Calu3 (cell line): ENCODE measurements around the gene ADSL. TPM values are rescaled to one million over a fixed set of nuclear protein-coding genes. Genes with fewer than 3 reads are reported as not detected.

ENCODE experiments used
- BruUV-seq: library from RNA; stranded (reverse); fragments of 400-500 nt; replicated peaks from 2 replicates; lab custom pipeline; 2021; lab: Mats Ljungman, UMichigan
- CTCF ChIA-PET: fragments of 300-600 bp; sonication (Branson Sonifier 250); formaldehyde crosslinking; loops from one replicate; lab custom pipeline; 2022; ENCODE audit warnings: antibody characterized with exemption; lab: Charles Lee
- DNase-seq: peaks from one replicate; pipeline ENCODE4 v3.0.0; 2022
- H3K27ac Mint-ChIP-seq: one replicate; pipeline ENCODE4 v1.8.0; 2022; ENCODE audit warnings: mixed read lengths; ENCODE audit not compliant: unreplicated experiment
- H3K27me3 Mint-ChIP-seq: one replicate; pipeline ENCODE4 v1.8.0; 2022; ENCODE audit warnings: mixed read lengths; ENCODE audit not compliant: unreplicated experiment
- H3K36me3 Mint-ChIP-seq: one replicate; pipeline ENCODE4 v1.8.0; 2022; ENCODE audit warnings: mild to moderate bottlenecking, moderate library complexity, mixed read lengths; ENCODE audit not compliant: insufficient read depth, unreplicated experiment
- H3K4me1 Mint-ChIP-seq: one replicate; pipeline ENCODE4 v1.8.0; 2022; ENCODE audit warnings: mild to moderate bottlenecking, low read depth, mixed read lengths; ENCODE audit not compliant: unreplicated experiment
- H3K4me3 Mint-ChIP-seq: one replicate; pipeline ENCODE4 v1.8.0; 2022; ENCODE audit warnings: mild to moderate bottlenecking, low read depth, moderate library complexity, mixed read lengths; ENCODE audit not compliant: unreplicated experiment
- H3K9me3 Mint-ChIP-seq: one replicate; pipeline ENCODE4 v1.8.0; 2022; ENCODE audit warnings: low read depth, mixed read lengths; ENCODE audit not compliant: unreplicated experiment
- intact Hi-C: fragments of 100-400 bp; cut with micrococcal nuclease; formaldehyde crosslinking; loops from one replicate; pipeline ENCODE4 v1.10.0; 2022; ENCODE audit not compliant: unreplicated experiment
- total RNA-seq: library from RNA; stranded (reverse); gene quantifications from 2 replicates; pipeline ENCODE4 v1.2.3, GENCODE V29; 2022
- TF ChIP-seq, protein P1 (sequence below): fragments of 200-600 bp; IDR thresholded peaks from one replicate; pipeline ENCODE4 v1.8.0; 2022; ENCODE audit warnings: antibody characterized with exemption; ENCODE audit not compliant: unreplicated experiment

The ADSL gene
- total RNA-seq, 1 experiment from 2014 or later: 96.3 TPM

DNA sequence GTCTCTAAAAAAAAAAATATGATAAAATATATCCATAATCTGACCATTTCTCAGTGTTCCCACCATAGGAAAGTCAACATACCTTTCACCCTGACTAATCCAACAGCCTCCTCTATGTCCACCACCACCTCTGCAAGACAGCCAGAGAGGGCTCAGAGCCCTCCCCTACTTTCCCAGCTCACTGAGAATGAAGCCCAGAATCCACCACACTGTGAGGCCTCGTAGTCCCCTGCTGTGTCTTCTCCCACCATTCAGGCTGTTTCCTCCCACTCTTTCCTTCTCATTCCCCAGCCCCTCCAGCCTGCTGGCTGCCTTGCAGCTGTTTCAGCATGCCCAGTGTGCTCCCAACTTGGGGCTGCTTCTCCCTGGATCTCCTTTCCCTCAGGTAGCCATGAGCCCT, 51.1 kb downstream of the ADSL start:
- CTCF ChIA-PET: interaction anchor here (0.5 to 1.7 kb wide), 7 partner anchors 9 to 187 kb away, joined by 3 to 9 read pairs (median 3); no protein-coding TSS in a partner anchor
- BruUV-seq: no TSS peak
- DNase-seq: no peak
- no peak overlapping the region for H3K4me3 Mint-ChIP-seq
- intact Hi-C loops: no loop called here
- no peaks in the 10 kb centered on the region for H3K27me3 Mint-ChIP-seq
- TF ChIP-seq, protein P1, sequence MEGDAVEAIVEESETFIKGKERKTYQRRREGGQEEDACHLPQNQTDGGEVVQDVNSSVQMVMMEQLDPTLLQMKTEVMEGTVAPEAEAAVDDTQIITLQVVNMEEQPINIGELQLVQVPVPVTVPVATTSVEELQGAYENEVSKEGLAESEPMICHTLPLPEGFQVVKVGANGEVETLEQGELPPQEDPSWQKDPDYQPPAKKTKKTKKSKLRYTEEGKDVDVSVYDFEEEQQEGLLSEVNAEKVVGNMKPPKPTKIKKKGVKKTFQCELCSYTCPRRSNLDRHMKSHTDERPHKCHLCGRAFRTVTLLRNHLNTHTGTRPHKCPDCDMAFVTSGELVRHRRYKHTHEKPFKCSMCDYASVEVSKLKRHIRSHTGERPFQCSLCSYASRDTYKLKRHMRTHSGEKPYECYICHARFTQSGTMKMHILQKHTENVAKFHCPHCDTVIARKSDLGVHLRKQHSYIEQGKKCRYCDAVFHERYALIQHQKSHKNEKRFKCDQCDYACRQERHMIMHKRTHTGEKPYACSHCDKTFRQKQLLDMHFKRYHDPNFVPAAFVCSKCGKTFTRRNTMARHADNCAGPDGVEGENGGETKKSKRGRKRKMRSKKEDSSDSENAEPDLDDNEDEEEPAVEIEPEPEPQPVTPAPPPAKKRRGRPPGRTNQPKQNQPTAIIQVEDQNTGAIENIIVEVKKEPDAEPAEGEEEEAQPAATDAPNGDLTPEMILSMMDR: no peak
- peak overlapping the region; percentile 75 for H3K27ac Mint-ChIP-seq
- H3K9me3 Mint-ChIP-seq: no peaks in the 10 kb centered on the region
- H3K36me3 Mint-ChIP-seq: peaks cover 14% of the 10 kb centered on the region
- H3K4me1 Mint-ChIP-seq: peaks cover 25% of the 10 kb centered on the region

DNA sequence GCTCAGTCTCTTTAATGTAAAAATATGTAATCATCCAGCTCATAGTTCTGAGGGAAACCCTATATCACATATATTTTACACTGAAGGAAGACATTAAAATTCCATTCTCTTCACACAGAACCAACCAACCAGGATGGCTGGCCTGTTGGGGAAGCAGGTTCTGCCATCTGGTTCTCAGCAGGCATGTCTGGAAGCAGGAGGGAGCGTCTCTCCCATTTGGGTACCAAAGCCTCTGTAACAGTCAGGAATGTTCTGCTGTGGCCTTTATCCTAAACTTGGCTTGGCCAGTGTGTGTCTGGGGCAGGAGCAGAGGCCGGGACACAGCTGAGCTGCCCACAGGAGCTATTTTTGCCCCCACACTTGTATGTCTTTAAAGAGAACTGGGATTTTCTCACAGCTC, 53.3 kb downstream of the ADSL start:
- Mint-ChIP-seq H3K36me3 (peaks cover 22% of the 10 kb centered on the region), H3K27me3 (no peaks in the 10 kb centered on the region), H3K27ac (no peak overlapping the region), H3K9me3 (no peaks in the 10 kb centered on the region), H3K4me3 (no peak overlapping the region), H3K4me1 (peaks cover 25% of the 10 kb centered on the region)
- TF ChIP-seq, protein P1: no peak
- DNase-seq: no peak
- CTCF ChIA-PET: no interaction called here
- intact Hi-C loops: no loop called here
- no TSS peak for BruUV-seq

DNA sequence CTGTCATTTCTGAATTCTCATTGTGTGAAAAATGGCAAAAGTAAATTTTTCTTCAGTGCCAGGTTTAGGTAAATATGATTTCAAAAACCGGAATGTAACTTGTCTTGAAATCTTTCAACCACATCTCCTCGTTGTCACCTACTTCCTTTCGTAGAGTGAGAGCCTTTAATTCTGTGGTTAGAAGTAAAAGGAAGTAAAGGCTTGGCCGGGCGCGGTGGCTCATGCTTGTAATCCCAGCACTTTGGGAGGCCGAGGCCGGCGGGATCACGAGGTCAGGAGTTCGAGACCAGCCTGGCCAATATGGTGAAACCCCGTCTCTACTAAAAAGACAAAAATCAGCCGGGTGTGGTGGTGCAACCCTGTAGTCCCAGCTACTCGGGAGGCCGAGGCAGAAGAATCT, 53.9 kb downstream of the ADSL start:
- CTCF ChIA-PET: no interaction called here
- H3K36me3 Mint-ChIP-seq: peaks cover 25% of the 10 kb centered on the region

DNA sequence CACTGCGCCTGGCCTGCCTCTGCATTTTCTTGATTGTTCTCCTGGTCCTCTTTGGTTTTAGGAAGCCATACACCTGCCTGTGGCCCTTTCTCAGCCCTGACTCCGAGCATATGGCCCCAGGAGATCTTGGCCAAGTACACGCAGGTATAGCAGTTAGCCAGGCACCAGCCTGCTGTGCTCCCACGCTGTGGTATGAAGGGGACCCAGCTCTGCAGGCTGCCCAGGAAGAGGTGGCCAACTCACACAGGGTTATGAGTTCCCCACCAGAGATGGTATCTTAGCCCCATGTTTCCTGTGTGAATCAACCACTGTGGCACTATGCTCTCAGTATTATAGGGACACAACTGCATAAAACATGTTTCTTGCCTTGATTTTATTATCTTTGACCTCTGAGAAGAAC, 55.2 kb downstream of the ADSL start:
- TF ChIP-seq, protein P1: no peak
- H3K9me3 Mint-ChIP-seq: no peaks in the 10 kb centered on the region

More for the DNA sequence above, 53.9 kb downstream of the ADSL start:
- H3K27ac Mint-ChIP-seq: no peak overlapping the region
- BruUV-seq: no TSS peak
- TF ChIP-seq, protein P1: no peak
- DNase-seq: no peak
- H3K9me3 Mint-ChIP-seq: no peaks in the 10 kb centered on the region
- H3K4me3 Mint-ChIP-seq: no peak overlapping the region
- intact Hi-C loops: no loop called here
- no peaks in the 10 kb centered on the region for H3K27me3 Mint-ChIP-seq
- H3K4me1 Mint-ChIP-seq: peaks cover 25% of the 10 kb centered on the region

More for the DNA sequence above, 55.2 kb downstream of the ADSL start:
- BruUV-seq: no TSS peak
- no peaks in the 10 kb centered on the region for H3K27me3 Mint-ChIP-seq
- no peak overlapping the region for H3K4me3 Mint-ChIP-seq
- intact Hi-C loops: no loop called here
- peaks cover 15% of the 10 kb centered on the region for H3K4me1 Mint-ChIP-seq
- CTCF ChIA-PET: no interaction called here
- H3K27ac Mint-ChIP-seq: no peak overlapping the region
- DNase-seq: no peak
- H3K36me3 Mint-ChIP-seq: peaks cover 30% of the 10 kb centered on the region
